ENCODE data around the gene ZNF552.
"Not testable (repeated sequence)": the region's sequence is repeated elsewhere in the genome, so short reads cannot be mapped to it uniquely, and the experiment has no call there.

Gene ZNF552

GRCh38 chr19:57821501-57821900 lies 6.8 kb upstream of the ZNF552 start:
- not testable (repeated sequence) for H2BK15ac ChIP-seq (replicated peaks; ENCODE audit: low read depth); H4K5ac ChIP-seq (ENCODE audit: low read length); H3K4ac ChIP-seq (ENCODE audit: low read depth, low read length); H3K4me3 ChIP-seq (ENCODE audit: low read length); H3K27me3 ChIP-seq (ENCODE audit: insufficient read depth, low read length, poor library complexity); H3K23ac ChIP-seq (ENCODE audit: low read length); H3K36me3 ChIP-seq (ENCODE audit: control insufficient read depth, insufficient read depth, low read length); H3K27ac ChIP-seq (ENCODE audit: low read depth, low read length); H3K4me2 ChIP-seq (ENCODE audit: low read length); H4K8ac ChIP-seq (ENCODE audit: low read depth, low read length); H3K79me1 ChIP-seq (ENCODE audit: low read length); H2AK5ac ChIP-seq (ENCODE audit: low read length); H3K18ac ChIP-seq (ENCODE audit: low read length); DNase-seq; H3K9ac ChIP-seq (ENCODE audit: low read length); H2BK120ac ChIP-seq (ENCODE audit: low read depth, low read length); H3K4me1 ChIP-seq (ENCODE audit: control insufficient read depth, low read depth, low read length); H3K56ac ChIP-seq (ENCODE audit: low read length); H2BK5ac ChIP-seq (ENCODE audit: low read length)
- peaks cover 63% of the 10 kb centered on the region for H3K79me2 ChIP-seq (ENCODE audit: control insufficient read depth, insufficient read depth, low read length)
- WGBS (ENCODE audit: extremely low coverage, insufficient coverage, low lambda C conversion rate), result no CpG with 5 or more reads among the region's 3 CpGs

GRCh38 chr19:57821095-57821494 lies 6.4 kb upstream of the ZNF552 start:
- H3K4ac ChIP-seq (ENCODE audit: low read depth, low read length); H3K36me3 ChIP-seq (ENCODE audit: control insufficient read depth, insufficient read depth, low read length): not testable (repeated sequence)
- no CpG with 5 or more reads among the region's 3 CpGs for WGBS (ENCODE audit: extremely low coverage, insufficient coverage, low lambda C conversion rate)

GRCh38 chr19:57820599-57820998 lies 5.9 kb upstream of the ZNF552 start:
- Histone ChIP-seq H3K79me1 (ENCODE audit: low read length) (peaks cover 3% of the 10 kb centered on the region), H2BK5ac (ENCODE audit: low read length) (no peak overlapping the region), H3K4me3 (ENCODE audit: low read length) (peak overlapping the region; percentile 99), H3K23ac (ENCODE audit: low read length) (no peak overlapping the region), H3K9ac (ENCODE audit: low read length) (peak overlapping the region; percentile 99), H4K5ac (ENCODE audit: low read length) (no peak overlapping the region), H3K56ac (ENCODE audit: low read length) (peak overlapping the region; percentile 99), H4K8ac (ENCODE audit: low read depth, low read length) (no peak overlapping the region), H3K79me2 (ENCODE audit: control insufficient read depth, insufficient read depth, low read length) (peaks cover 54% of the 10 kb centered on the region), H3K18ac (ENCODE audit: low read length) (no peak overlapping the region), H3K36me3 (ENCODE audit: control insufficient read depth, insufficient read depth, low read length) (peaks cover 2% of the 10 kb centered on the region), H3K4me1 (ENCODE audit: control insufficient read depth, low read depth, low read length) (peaks cover 2% of the 10 kb centered on the region), H3K27me3 (ENCODE audit: insufficient read depth, low read length, poor library complexity) (no peaks in the 10 kb centered on the region), H2BK120ac (ENCODE audit: low read depth, low read length) (no peak overlapping the region), H3K27ac (ENCODE audit: low read depth, low read length) (no peak overlapping the region), H3K4me2 (ENCODE audit: low read length) (peak overlapping the region; percentile 80), H3K4ac (ENCODE audit: low read depth, low read length) (no peak overlapping the region), H2BK15ac (replicated peaks; ENCODE audit: low read depth) (no peak overlapping the region), H2AK5ac (ENCODE audit: low read length) (no peak overlapping the region)
- DNase-seq, result no peak
- WGBS (ENCODE audit: extremely low coverage, insufficient coverage, low lambda C conversion rate), result no CpG with 5 or more reads among the region's 6 CpGs

More at GRCh38 chr19:57821095-57821494, 6.4 kb upstream of the ZNF552 start:
- not testable (repeated sequence) for H3K27me3 ChIP-seq (ENCODE audit: insufficient read depth, low read length, poor library complexity); H2AK5ac ChIP-seq (ENCODE audit: low read length); H3K79me1 ChIP-seq (ENCODE audit: low read length); H3K18ac ChIP-seq (ENCODE audit: low read length); H3K4me3 ChIP-seq (ENCODE audit: low read length); H3K27ac ChIP-seq (ENCODE audit: low read depth, low read length); H4K5ac ChIP-seq (ENCODE audit: low read length); H4K8ac ChIP-seq (ENCODE audit: low read depth, low read length); H3K4me1 ChIP-seq (ENCODE audit: control insufficient read depth, low read depth, low read length); DNase-seq; H2BK120ac ChIP-seq (ENCODE audit: low read depth, low read length); H2BK15ac ChIP-seq (replicated peaks; ENCODE audit: low read depth); H2BK5ac ChIP-seq (ENCODE audit: low read length); H3K23ac ChIP-seq (ENCODE audit: low read length)
- Histone ChIP-seq H3K4me2 (ENCODE audit: low read length) (peak overlapping the region; percentile 43), H3K79me2 (ENCODE audit: control insufficient read depth, insufficient read depth, low read length) (peaks cover 59% of the 10 kb centered on the region), H3K9ac (ENCODE audit: low read length) (peak overlapping the region; percentile 39), H3K56ac (ENCODE audit: low read length) (peak overlapping the region; percentile 15)

- peak overlapping the region; percentile 75 for H3K27ac ChIP-seq (ENCODE audit: low read depth, low read length)
- H3K79me1 ChIP-seq (ENCODE audit: low read length), result peaks cover 2% of the 10 kb centered on the region
- peak overlapping the region; percentile 99 for H3K56ac ChIP-seq (ENCODE audit: low read length)
- no peaks in the 10 kb centered on the region for H3K27me3 ChIP-seq (ENCODE audit: insufficient read depth, low read length, poor library complexity)
- H3K79me2 ChIP-seq (ENCODE audit: control insufficient read depth, insufficient read depth, low read length), result peaks cover 45% of the 10 kb centered on the region
- peaks cover 2% of the 10 kb centered on the region for H3K4me1 ChIP-seq (ENCODE audit: control insufficient read depth, low read depth, low read length)
- WGBS (ENCODE audit: extremely low coverage, insufficient coverage, low lambda C conversion rate), result no CpG with 5 or more reads among the region's 44 CpGs
- peak overlapping the region; percentile 97 for H3K18ac ChIP-seq (ENCODE audit: low read length)
- no peak overlapping the region for H2BK15ac ChIP-seq (replicated peaks; ENCODE audit: low read depth)
- peak; percentile 97 for DNase-seq
- H2BK120ac ChIP-seq (ENCODE audit: low read depth, low read length), result peak overlapping the region; percentile 65
- peaks cover 2% of the 10 kb centered on the region for H3K36me3 ChIP-seq (ENCODE audit: control insufficient read depth, insufficient read depth, low read length)
- peak overlapping the region; percentile 99 for H3K4me3 ChIP-seq (ENCODE audit: low read length)
- H3K4ac ChIP-seq (ENCODE audit: low read depth, low read length), result peak overlapping the region; percentile 99
- peak overlapping the region; percentile 98 for H3K23ac ChIP-seq (ENCODE audit: low read length)
- H2AK5ac ChIP-seq (ENCODE audit: low read length), result peak overlapping the region; percentile 97
- peak overlapping the region; percentile 99 for H3K9ac ChIP-seq (ENCODE audit: low read length)
- H4K5ac ChIP-seq (ENCODE audit: low read length), result no peak overlapping the region
- H3K4me2 ChIP-seq (ENCODE audit: low read length), result peak overlapping the region; percentile 80
- peak overlapping the region; percentile 57 for H4K8ac ChIP-seq (ENCODE audit: low read depth, low read length)
- peak overlapping the region; percentile 88 for H2BK5ac ChIP-seq (ENCODE audit: low read length)
These were observed 4.9 kb upstream of the ZNF552 start for GRCh38 chr19:57819475-57820148.

GRCh38 chr19:57818378-57818777 lies 3.7 kb upstream of the ZNF552 start:
- Histone ChIP-seq H3K4me3 (ENCODE audit: low read length) (no peak overlapping the region), H4K8ac (ENCODE audit: low read depth, low read length) (no peak overlapping the region), H2BK15ac (replicated peaks; ENCODE audit: low read depth) (no peak overlapping the region), H3K36me3 (ENCODE audit: control insufficient read depth, insufficient read depth, low read length) (peaks cover 2% of the 10 kb centered on the region), H3K4me1 (ENCODE audit: control insufficient read depth, low read depth, low read length) (peaks cover 2% of the 10 kb centered on the region), H4K5ac (ENCODE audit: low read length) (no peak overlapping the region), H3K4ac (ENCODE audit: low read depth, low read length) (no peak overlapping the region), H3K4me2 (ENCODE audit: low read length) (no peak overlapping the region), H2BK120ac (ENCODE audit: low read depth, low read length) (no peak overlapping the region), H3K27ac (ENCODE audit: low read depth, low read length) (peak overlapping the region; percentile 76), H2AK5ac (ENCODE audit: low read length) (no peak overlapping the region), H3K9ac (ENCODE audit: low read length) (no peak overlapping the region), H3K23ac (ENCODE audit: low read length) (no peak overlapping the region), H3K18ac (ENCODE audit: low read length) (peak overlapping the region; percentile 2), H3K56ac (ENCODE audit: low read length) (peak overlapping the region; percentile 30), H3K79me2 (ENCODE audit: control insufficient read depth, insufficient read depth, low read length) (peaks cover 45% of the 10 kb centered on the region), H3K79me1 (ENCODE audit: low read length) (peaks cover 2% of the 10 kb centered on the region), H2BK5ac (ENCODE audit: low read length) (no peak overlapping the region), H3K27me3 (ENCODE audit: insufficient read depth, low read length, poor library complexity) (no peaks in the 10 kb centered on the region)
- peak; percentile 64 for DNase-seq
- WGBS (ENCODE audit: extremely low coverage, insufficient coverage, low lambda C conversion rate), result no CpG with 5 or more reads among the region's 7 CpGs

GRCh38 chr19:57817976-57818375 lies 3.3 kb upstream of the ZNF552 start:
- Histone ChIP-seq H2BK120ac (ENCODE audit: low read depth, low read length) (no peak overlapping the region), H4K5ac (ENCODE audit: low read length) (no peak overlapping the region), H3K27ac (ENCODE audit: low read depth, low read length) (peak overlapping the region; percentile 76), H2AK5ac (ENCODE audit: low read length) (no peak overlapping the region), H3K18ac (ENCODE audit: low read length) (peak overlapping the region; percentile 2), H3K27me3 (ENCODE audit: insufficient read depth, low read length, poor library complexity) (no peaks in the 10 kb centered on the region), H3K36me3 (ENCODE audit: control insufficient read depth, insufficient read depth, low read length) (peaks cover 2% of the 10 kb centered on the region), H3K9ac (ENCODE audit: low read length) (no peak overlapping the region), H3K4me3 (ENCODE audit: low read length) (no peak overlapping the region), H4K8ac (ENCODE audit: low read depth, low read length) (no peak overlapping the region), H3K56ac (ENCODE audit: low read length) (peak overlapping the region; percentile 30), H3K4me1 (ENCODE audit: control insufficient read depth, low read depth, low read length) (peaks cover 2% of the 10 kb centered on the region), H2BK15ac (replicated peaks; ENCODE audit: low read depth) (no peak overlapping the region), H3K4me2 (ENCODE audit: low read length) (no peak overlapping the region), H3K79me1 (ENCODE audit: low read length) (peaks cover 2% of the 10 kb centered on the region), H3K4ac (ENCODE audit: low read depth, low read length) (no peak overlapping the region), H2BK5ac (ENCODE audit: low read length) (no peak overlapping the region), H3K23ac (ENCODE audit: low read length) (no peak overlapping the region), H3K79me2 (ENCODE audit: control insufficient read depth, insufficient read depth, low read length) (peaks cover 43% of the 10 kb centered on the region)
- no peak for DNase-seq
- no CpG with 5 or more reads among the region's 14 CpGs for WGBS (ENCODE audit: extremely low coverage, insufficient coverage, low lambda C conversion rate)
